Activated CD4-positive, alpha-beta T cell treated with anti-CD3 and anti-CD28 coated beads, Interleukin-2, Interleukin-4, amounts not matched to agents 100 ng/mL and 50 ng/mL, durations not matched to agents 16 hours and 8 hours (primary cell): Measurements from ENCODE around the gene CAVIN2.

Source experiments
- DNase-seq: peaks from one replicate; pipeline ENCODE4 v3.0.0-alpha.2; 2020; ENCODE audit warnings: low spot score

CAVIN2 gene

DNA sequence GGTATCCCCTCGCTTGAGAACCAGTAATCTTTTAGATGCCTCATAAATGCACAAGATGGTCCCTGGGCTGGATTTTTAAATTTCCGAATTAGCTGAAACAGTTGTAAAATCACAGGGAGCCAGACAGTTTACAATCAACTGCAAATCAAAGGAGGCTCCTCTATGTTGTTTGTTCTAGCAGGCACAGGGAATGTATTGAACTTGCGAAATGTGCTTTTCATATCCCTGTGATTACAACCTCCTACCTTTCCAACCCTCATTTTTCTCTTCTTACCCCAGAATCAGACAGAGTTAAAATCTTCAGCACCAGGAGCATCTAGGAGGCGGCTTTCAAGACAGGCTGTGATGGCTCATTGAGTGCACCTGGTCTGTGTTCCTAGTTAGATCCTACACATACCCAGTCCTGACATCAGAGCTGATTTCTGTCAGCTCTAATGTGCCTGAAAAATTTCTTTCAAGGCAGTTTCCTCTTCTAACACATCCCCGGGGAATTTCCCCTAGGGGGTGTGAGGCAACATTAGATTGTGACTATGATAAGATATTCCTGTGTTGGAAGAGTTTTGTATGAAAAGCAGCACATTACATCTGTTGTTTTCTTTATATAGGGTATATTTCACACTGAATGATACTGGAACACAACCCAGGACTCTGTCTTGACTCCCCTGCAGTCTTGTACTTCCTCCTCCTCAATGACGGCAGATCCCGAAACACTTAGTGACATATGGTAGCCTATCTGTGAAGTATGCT is 17.9 kb upstream of the CAVIN2 start:
- DNase-seq: no peak

DNA sequence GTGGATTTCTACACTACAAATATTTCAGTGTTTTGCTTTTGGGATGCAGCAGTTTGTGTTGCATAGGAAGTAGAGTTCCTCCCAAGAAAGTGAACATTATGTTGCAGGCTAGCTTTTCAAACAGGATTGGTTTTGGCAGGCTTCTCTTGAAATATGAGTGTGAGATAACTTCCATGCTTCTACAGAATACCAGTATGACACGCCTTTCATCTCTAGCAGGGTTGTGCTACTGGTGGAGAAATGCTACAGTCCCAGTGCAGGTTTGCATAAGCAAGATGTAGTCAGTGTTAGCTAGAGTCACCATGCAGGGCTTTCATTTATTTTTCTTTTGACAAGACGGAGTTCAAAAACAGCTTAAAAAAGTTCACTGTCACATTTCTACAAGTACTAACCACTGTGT is 17.1 kb upstream of the CAVIN2 start:
- DNase-seq: no peak

DNA sequence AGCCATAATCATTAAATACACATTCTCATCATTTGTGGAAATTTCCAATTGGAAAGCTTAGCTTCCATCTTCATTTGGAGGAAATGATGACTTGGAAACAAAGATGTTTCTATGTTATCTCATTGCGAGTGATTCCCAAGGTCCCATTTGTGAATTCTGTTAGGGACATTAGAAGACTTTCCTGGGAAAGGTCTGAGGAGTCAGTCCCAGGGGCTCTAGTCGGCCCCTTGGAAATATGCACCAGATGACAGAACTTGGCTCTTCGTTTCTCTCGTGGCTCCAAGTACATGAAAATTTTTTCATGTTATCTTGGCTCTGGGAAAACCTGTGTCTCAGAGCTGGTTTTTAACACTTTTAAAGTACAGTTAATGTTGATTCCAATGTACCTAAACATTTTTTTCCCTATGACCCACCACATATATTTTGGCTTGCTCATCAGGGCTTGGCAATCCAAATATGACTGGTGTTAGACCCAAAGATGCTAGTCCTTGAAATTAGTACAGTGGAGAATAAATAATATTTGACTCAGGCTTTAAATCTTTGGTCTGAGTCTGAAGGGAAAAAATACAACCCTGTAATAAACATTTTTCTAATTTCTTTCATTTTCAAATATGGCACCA is 15.4 kb upstream of the CAVIN2 start:
- DNase-seq: no peak

DNA sequence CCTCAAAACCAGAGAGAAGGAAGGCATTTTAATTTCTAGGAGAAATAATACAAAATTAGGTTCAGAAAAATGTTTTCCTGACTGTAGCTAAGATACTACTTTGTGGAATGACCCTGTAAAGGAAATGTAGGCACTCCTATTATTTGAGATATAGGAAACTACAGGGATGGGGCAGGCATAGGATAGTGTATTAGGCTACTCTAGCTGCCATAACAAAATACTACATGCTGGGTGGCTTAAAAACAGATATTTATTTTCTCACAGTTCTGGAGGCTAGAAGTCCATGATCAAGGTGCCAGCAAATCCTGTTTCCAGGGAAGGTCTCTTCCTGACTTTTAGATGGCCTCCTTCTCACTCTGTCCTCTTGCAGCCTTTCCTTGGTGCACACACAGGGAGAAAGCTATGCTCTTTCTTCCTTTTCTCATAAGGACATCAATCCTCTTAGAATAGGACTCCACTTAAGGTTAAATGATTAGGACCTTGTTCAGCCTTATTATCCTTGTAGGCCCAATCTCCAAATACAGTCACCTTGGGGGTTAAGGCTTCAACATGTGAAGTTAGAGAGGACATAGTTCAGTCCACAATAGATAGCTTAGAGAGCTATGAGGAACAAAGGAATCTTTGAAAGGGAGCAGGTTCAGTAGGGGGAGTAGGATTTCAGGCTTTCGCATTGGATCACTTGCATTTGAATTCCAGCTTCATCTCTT is 14.0 kb upstream of the CAVIN2 start:
- DNase-seq: no peak

DNA sequence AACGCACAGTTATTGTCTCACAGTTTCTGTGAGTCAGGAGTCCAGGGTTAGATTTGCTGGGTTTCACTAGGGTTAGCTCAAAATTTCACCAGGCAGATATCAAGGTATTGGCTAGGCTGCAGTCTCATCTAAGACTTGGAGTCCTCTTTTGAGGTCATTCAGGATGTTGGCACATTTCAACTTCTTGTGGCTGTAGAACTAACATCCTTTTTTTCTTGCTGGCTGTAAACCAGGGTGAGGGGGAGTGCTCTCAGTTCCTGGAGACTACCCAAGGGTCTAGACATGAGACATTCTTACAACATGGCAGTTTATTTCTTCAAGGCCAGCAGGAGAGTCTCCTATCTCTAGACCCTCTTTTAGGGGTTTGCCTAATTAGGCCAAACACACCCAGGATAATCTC is 12.8 kb upstream of the CAVIN2 start:
- no peak for DNase-seq

DNA sequence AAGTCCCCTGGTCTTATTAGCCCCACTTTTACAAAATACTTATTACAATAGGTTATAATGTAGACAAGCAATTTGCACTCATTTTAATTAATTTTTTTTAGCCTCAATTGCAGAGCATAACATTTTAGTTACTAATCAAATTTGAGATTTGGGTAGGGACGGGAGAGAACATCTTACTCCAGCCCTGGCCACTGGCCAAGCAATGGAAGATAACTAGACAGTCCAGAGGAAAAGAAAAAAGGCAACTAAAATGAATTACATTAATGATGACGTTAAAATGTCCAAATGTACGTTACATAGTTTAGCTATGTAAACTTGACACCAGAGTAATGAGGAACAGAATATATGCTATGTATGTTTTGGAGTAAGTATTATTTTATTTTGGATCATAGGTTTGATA is 11.0 kb upstream of the CAVIN2 start:
- DNase-seq: no peak

DNA sequence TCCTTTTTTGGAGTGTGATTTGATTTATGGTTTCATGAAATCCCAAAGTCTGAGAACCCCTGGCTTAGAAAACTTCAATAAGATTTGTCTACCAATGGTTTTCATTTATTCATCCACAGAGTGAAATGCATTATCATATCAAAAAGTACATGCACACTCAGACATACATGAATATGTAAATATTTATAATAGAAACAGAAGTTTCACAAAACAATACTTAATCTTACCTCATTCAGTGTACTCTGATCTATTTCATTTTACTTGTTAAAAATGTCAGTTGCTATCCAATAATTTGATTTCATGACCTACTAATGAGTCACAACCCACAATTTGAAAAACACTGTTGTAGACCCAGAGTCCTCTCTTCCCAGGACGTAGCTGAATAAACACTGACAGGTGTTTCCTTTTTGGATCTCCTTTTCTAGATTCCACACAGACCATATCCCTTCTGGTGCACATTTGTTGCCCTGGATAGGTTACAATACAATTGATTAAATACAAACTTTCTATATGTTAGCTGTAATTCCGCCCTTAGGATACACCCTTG is 10.4 kb upstream of the CAVIN2 start:
- DNase-seq: no peak

DNA sequence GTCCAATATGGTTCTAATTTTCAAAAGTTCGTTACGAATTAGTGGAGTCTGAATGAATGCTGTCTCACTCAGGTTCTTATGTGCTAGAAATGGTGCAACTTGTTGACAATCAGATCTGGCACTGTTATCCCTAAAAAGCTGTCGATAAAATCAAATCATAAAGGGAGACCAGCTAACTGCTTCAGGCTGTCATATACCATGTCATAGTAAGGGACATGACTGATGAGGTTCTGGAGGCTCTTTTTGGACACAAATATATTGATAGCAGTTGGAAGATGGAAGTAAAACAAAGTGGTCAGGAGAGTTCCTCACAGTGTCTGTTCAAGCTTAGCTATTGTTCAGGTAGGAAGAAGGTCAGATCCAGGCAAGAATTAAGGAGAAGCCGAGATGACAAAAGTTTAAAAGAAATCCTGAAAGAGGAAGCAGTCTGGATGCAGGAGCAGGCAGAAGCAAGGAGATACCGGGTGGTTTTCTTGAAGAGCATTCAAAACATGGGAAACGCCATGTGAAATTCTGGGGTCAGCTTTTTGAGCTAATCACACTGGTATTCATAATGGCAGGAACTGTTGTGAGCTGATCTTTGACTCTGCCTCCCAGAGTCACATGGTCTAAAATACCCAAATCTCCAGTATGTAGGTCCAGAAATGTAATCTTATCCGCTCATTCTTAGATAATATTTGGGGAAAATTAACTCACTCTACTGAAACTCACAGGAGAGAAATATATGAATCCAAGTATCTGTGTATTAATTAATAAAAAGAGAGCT is 9.4 kb upstream of the CAVIN2 start:
- DNase-seq: no peak

DNA sequence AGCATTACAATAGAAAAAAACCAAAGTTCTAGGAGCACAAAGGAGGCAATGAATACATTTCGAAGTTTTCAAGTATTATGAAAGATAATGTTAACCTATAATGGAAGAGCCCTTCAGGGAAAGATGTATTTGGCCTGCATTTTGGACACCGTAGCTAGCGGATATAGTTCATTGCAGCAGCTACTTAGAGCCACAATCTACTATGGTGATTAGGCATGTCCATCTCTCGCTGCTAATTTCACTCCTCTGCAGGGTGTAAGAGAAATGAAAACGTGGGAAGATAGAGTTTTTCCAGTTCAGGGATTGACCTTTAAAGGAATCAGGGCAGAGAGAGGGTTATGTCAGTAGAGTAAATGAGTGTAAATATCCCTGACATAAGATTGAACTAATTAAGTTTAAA is 8.5 kb upstream of the CAVIN2 start:
- DNase-seq: no peak

DNA sequence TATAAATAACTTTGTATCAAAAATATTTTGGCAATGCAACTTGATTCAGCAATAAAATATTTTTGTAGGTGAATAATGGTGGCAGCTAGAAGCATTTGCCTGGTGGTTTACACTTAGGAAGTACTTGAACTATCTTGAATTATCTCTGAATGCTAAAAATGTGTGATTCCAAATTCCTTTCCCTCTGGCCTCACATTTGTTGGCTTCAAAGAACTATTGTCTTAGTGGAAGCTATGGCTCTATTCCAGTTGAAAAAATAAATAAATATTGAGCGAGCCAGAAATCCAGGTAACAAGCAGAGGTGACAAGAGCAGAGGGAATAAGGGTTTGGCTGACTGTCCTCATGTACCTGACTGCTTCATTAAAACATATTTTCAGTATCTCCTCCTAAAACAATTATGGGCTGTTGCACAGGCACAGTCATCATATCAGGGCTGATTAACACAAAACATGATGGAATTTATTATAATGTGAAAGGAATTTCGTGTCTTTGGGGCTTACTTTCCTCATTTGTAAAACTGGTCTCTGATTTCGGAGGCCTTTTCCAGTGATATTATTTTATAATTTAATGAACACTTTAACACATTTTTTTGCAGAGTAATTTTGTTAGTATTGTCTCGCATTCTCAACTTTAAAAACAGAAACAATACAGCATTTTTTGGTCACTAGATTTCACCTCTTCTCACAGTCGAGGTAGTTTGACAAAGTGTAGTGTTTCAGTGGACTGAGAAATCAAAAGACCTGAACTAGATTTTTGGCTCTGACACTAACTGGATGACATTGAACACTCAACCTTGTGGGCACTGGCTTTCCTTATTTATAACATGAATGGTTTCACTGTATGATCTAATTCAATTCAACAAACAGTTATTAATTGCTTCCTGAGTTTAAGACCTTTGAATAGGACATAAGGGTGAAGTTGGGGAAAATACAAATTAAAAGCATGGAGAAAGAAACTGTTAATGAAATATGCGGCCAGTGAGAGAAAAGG is 7.8 kb upstream of the CAVIN2 start:
- no peak for DNase-seq

DNA sequence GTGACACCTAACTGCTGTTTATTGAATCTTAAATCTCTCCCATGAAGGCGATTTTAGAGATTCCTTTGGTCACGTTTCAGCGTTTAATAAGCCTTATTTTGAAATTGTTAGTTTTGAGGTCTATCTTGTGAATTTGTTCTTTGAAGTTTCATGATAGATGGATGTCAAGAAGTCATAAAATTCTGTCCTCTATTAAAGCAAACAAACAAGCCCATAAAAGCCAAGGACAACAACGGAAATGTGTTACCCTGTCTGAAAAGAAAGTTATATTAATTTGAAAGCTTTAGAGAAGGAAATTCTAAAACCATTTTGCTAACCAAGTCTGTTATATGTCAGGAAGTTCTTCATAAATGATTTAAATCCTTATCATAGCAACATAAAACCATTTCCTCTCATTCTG is 7.0 kb upstream of the CAVIN2 start:
- no peak for DNase-seq

DNA sequence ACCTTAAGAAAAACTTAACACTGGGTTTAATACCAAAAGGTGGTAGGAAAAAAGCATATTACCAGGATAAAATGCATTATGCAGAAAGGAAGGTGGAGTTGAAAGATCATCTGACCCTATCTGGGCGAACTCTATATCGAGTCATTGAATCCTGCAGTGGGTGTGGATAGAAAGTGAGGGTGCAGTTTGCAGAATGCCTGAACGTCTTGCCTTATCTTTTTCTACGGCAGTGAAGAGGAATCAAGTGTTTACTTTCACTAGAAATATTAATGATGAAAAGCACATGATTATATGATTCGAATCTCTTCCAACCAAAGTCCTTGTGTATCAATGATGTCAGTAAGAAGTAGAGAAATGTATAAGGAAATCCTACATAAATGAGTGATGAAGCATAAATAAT is 4.3 kb upstream of the CAVIN2 start:
- no peak for DNase-seq

DNA sequence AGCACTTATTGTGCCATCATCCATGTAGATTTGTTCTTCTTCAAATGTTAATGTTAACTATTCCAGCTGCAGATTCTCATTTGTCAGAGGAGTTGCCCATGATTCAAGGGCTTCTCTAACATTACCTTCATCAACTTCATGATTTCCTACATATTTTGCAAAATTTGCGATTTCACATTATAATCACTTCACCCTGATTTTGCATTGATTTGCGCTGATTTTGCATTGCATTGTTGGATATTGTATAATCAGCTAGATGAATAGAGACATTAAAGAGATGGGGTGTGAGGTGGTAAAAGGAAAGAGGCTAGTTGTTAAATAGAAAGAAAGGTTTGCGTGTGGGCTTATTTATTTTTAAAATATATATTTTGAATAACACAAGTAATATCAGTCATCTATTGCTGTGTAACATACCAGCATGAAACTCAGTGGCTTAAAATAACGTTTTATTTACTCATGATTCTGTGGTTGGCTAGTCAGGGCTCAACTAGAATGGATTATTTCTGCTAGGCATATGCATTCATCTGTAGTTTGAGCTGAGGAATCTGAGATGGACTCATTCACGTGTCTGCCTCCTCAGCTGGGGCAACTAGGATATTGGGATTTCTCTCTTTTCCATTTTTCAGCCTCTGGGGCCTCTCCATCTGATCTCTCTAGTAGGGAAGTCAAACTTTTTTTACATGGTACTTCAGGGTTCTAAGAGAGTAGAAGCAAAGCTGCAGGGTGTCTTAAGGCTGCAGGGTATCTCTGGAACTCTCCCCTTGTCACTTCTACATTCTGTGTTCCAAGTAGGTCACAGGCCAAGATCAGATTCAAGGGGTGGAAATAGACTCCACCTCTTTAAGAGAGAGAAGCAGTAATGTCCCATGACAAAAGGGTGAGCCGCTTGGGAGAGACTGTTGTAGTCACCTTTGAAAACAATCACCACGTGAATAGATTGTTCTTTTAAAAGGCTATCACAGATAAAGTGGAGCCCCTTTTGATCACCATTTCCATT is 2.2 kb upstream of the CAVIN2 start:
- DNase-seq: no peak

DNA sequence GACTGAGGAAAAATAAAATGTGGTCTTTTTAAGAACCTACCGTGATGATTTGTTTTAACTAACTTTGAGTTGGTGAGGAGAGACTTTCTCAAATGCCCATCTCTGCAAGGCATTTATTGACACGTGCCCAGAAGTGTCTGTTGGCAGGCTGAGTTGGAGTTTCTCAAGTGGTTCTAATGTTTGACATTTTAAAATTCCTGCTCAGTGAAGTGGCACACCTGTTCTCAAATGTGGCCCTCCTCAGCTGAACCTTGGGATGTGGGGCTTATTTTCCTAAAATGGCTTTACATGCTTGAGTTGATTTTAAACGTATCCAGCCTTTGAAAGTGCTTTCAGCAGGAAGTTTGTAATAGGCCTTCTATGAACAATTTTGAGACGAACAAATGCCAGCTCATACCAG is 876 bp upstream of the CAVIN2 start:
- DNase-seq: no peak

DNA sequence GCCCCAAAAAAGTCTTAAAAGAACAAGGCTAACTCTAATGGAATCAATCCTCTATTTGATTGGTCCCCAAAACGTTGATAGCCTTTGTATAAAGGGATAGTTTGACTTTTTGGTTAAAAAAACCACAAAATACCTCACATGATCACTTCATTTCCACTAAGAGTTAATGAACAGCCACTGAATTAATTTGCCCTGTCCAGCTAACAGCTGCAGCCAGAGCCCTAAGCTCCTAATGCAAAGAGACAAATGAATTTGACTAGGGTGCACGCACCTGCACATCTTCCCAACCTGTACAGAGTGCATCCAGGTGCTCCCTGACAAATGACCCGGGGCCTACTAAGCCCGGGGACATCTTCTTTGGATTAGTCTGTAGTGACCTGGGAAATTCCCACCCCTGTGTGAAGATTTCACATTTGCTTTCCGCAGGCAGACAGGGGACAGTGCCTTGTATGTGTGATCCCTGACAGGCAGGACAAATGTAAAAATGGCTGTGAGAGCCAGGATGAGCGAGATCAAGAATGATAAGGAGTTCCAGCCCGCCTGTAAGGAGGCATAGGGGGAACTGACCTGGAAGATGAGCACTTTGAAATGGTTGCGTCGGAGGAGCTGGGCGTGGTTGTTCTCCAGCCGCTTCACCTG is 893 bp downstream of the CAVIN2 start:
- DNase-seq: no peak

DNA sequence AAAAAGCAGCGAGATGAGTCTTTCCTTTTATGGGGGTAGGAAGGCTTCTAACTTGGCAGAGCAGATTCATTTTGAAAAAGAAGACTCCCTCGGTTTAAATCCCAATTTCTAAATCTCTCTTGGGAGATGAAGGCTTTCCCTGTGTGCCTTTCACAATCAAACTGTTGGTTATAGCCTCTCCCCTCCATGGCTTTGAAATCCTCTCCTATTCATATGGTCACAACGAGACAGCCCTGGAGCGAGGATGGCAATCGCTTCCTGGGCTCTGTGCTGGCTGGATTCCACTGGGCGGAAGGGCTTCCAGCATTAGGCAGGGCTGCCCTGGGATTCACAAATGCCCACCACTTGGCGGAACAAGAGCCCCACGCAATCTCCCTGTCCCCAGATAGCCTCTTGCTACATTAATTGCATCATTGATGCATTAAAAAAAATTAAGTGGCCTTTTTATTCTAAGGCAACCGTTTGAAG is 1.6 kb downstream of the CAVIN2 start:
- no peak for DNase-seq

DNA sequence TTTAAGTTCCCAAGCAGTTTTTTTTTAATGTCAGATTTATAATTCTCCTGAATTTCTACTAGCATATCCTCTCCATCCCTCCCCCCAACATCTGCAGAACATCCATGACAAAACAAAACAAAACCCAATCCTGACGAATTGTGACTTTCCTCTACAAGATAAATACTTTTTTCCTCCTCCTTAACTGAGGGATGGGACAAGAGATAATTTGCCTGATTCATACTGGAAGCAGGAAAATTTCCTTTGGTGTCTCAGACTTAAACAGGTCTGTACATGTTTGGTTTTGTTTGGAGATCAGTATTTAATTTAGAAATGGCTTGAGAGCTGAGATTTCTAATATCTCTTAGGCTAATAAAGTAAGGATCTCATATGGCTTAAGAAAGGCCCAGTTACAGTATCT is 2.2 kb downstream of the CAVIN2 start:
- no peak for DNase-seq

DNA sequence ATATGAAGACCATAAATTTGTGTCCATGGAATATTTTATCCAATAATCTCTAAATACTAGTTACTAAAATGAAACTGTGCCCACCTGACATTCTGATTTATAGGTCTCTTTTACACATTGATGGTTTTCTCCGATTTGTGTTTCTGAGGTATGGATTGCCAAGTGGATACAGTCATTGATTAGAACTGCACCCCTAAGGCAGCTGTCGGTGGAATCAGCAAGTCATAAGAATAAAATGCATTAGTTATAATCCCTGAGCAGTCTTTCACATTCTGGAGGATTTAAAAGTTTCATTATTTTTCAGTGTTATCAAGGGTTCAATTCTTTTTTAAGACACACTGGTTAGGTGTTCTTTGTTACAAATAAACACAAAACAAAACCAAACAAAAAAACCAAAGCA is 6.0 kb downstream of the CAVIN2 start:
- no peak for DNase-seq
